GM12878 (cell line): ENCODE results near the gene MLEC. TPM values are rescaled to one million over a fixed set of nuclear protein-coding genes. Genes with fewer than 3 reads are reported as not detected.

Experiments used
- MXI1 ChIP-seq: fragments of 150-350 bp; IDR thresholded peaks from 2 replicates; pipeline ENCODE4 v1.6.1; 2011; ENCODE audit warnings: low read depth, mild to moderate bottlenecking, inconsistent platforms, low read length, improper control_type of control experiment
- MYC ChIP-seq: IDR thresholded peaks from 2 replicates; pipeline ENCODE4 v1.6.1; 2011; ENCODE audit warnings: mild to moderate bottlenecking, low read length, moderate library complexity, inconsistent platforms; ENCODE audit not compliant: insufficient read depth, insufficient replicate concordance, insufficient read length, severe bottlenecking
- POU2F2 ChIP-seq: IDR thresholded peaks from 3 replicates; pipeline ENCODE4 v1.6.1; 2011; ENCODE audit warnings: low read depth, mild to moderate bottlenecking, low read length, borderline replicate concordance
- TCF12 ChIP-seq: IDR thresholded peaks from 2 replicates; pipeline ENCODE4 v1.6.1; 2011; ENCODE audit warnings: low read depth, mild to moderate bottlenecking, low read length
- polyA plus RNA-seq, 11 experiments: library from polyadenylated mRNA; depleted of rRNA in 4 of 11; unstranded in 6 of 11; stranded (reverse) in 5 of 11; fragments of >200 nt; fragmentation: Nextera tagmentation in 4 of 11; fragmentation: Illumina TruSeq in 1 of 11; extraction: Ambion mirVana in 4 of 11; extraction: Trizol in 1 of 11; gene quantifications; 1 replicate in 1 of 11; 2 replicates in 10 of 11; pipeline versions ENCODE4 v1.2.1 to v1.2.3, GENCODE V29; 2011 to 2016; ENCODE audit warnings: inconsistent platforms in 2 of 11, missing spikeins in 2 of 11, low read depth in 1 of 11
- total RNA-seq, 4 experiments: library from RNA; depleted of rRNA in 3 of 4; stranded (reverse); fragments of >200 nt in 3 of 4; fragmentation: Illumina TruSeq in 1 of 4; extraction: Trizol in 1 of 4; gene quantifications; 2 replicates each; pipeline versions ENCODE4 v1.2.1 to v1.2.3, GENCODE V29; 2013 to 2021
- TF ChIP-seq, protein P1 (sequence below): fragments of 450-650 bp; conservative IDR thresholded peaks from 2 replicates; pipeline ENCODE4 v1.6.1; 2017; ENCODE audit warnings: mild to moderate bottlenecking, moderate library complexity
- TF ChIP-seq, protein P2 (sequence below): IDR thresholded peaks from 2 replicates; pipeline ENCODE4 v1.6.1; 2011; ENCODE audit warnings: borderline replicate concordance, low read depth, mild to moderate bottlenecking, moderate library complexity, low read length; ENCODE audit not compliant: insufficient read depth, poor library complexity, severe bottlenecking
- TF ChIP-seq, protein P3 (sequence below): fragments of 450-650 bp; IDR thresholded peaks from 2 replicates; pipeline ENCODE4 v1.6.1; 2018; ENCODE audit warnings: mild to moderate bottlenecking, low read depth, moderate library complexity; ENCODE audit not compliant: partially characterized antibody
- TF ChIP-seq, protein P4 (sequence below): fragments of 450-650 bp; IDR thresholded peaks from 2 replicates; pipeline ENCODE4 v1.6.1; 2017; ENCODE audit warnings: low read depth, mild to moderate bottlenecking, moderate library complexity

MLEC gene
- total and polyA plus RNA-seq, 10 of the 15 experiments (the other 5 are each of a cell fraction or from before 2014, with no cell fraction given), result 26.7 to 172 (median 103) TPM

DNA sequence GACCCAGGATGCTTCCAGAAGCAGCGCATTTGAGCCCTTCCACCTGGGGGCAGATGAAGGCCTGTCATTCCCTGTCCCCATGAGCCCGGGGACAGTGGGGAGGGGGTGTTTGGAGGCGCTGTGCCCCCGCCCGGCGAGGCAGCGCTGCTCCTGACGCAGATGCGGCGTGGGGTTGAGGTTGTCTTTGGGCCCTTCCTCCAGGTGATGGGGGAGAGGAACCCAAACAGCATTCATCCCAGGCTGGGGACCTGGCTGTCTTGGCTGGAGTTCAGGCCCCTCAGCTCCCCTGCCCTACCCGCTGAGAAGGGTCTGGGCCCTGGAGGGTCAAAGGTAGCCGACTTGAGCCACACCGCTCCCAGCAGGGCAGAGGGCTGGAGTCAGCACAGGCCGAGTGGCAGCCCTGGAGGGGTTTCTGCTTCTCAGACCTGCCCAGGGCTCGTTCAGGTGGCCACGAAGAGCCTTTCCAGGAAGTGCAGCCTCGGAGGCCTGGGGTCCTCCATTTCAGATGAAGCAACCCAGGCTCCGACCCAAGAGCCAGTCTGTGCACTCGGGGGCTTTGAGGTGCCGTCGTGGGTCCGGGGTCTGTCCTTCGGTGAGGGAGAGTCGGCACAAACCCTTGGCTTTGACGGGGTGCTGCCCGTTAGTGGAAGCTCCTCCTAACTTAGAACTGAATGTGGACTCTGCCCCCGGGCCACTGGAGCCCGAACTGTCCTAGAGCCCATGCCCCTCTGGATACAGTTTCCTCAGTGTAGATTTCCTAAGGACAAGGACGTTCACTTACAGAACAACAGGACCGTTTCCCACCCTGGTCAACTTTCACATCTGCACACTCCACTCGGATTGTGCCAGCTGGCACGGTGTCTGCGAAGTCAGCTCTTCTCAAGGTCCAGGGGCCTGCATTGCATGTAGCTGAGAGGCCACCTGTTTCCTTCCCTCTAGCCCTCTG is 54.8 kb downstream of the MLEC start (continued):
- TF ChIP-seq MYC (no peak), MXI1 (no peak), POU2F2 (no peak), TCF12 (no peak)
- TF ChIP-seq, protein P1, sequence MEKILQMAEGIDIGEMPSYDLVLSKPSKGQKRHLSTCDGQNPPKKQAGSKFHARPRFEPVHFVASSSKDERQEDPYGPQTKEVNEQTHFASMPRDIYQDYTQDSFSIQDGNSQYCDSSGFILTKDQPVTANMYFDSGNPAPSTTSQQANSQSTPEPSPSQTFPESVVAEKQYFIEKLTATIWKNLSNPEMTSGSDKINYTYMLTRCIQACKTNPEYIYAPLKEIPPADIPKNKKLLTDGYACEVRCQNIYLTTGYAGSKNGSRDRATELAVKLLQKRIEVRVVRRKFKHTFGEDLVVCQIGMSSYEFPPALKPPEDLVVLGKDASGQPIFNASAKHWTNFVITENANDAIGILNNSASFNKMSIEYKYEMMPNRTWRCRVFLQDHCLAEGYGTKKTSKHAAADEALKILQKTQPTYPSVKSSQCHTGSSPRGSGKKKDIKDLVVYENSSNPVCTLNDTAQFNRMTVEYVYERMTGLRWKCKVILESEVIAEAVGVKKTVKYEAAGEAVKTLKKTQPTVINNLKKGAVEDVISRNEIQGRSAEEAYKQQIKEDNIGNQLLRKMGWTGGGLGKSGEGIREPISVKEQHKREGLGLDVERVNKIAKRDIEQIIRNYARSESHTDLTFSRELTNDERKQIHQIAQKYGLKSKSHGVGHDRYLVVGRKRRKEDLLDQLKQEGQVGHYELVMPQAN, result no peak
- TF ChIP-seq, protein P2, sequence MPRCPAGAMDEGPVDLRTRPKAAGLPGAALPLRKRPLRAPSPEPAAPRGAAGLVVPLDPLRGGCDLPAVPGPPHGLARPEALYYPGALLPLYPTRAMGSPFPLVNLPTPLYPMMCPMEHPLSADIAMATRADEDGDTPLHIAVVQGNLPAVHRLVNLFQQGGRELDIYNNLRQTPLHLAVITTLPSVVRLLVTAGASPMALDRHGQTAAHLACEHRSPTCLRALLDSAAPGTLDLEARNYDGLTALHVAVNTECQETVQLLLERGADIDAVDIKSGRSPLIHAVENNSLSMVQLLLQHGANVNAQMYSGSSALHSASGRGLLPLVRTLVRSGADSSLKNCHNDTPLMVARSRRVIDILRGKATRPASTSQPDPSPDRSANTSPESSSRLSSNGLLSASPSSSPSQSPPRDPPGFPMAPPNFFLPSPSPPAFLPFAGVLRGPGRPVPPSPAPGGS, result no peak
- TF ChIP-seq, protein P3, sequence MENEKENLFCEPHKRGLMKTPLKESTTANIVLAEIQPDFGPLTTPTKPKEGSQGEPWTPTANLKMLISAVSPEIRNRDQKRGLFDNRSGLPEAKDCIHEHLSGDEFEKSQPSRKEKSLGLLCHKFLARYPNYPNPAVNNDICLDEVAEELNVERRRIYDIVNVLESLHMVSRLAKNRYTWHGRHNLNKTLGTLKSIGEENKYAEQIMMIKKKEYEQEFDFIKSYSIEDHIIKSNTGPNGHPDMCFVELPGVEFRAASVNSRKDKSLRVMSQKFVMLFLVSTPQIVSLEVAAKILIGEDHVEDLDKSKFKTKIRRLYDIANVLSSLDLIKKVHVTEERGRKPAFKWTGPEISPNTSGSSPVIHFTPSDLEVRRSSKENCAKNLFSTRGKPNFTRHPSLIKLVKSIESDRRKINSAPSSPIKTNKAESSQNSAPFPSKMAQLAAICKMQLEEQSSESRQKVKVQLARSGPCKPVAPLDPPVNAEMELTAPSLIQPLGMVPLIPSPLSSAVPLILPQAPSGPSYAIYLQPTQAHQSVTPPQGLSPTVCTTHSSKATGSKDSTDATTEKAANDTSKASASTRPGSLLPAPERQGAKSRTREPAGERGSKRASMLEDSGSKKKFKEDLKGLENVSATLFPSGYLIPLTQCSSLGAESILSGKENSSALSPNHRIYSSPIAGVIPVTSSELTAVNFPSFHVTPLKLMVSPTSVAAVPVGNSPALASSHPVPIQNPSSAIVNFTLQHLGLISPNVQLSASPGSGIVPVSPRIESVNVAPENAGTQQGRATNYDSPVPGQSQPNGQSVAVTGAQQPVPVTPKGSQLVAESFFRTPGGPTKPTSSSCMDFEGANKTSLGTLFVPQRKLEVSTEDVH, result no peak
- TF ChIP-seq, protein P4, sequence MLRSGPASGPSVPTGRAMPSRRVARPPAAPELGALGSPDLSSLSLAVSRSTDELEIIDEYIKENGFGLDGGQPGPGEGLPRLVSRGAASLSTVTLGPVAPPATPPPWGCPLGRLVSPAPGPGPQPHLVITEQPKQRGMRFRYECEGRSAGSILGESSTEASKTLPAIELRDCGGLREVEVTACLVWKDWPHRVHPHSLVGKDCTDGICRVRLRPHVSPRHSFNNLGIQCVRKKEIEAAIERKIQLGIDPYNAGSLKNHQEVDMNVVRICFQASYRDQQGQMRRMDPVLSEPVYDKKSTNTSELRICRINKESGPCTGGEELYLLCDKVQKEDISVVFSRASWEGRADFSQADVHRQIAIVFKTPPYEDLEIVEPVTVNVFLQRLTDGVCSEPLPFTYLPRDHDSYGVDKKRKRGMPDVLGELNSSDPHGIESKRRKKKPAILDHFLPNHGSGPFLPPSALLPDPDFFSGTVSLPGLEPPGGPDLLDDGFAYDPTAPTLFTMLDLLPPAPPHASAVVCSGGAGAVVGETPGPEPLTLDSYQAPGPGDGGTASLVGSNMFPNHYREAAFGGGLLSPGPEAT, result no peak
